GM21423 (cell line): ENCODE measurements around the gene LPIN3.
"Not testable (repeated sequence)": the region's sequence is repeated elsewhere in the genome, so short reads cannot be mapped to it uniquely, and the experiment has no call there.

Experiments used
- ATAC-seq: cut with Tn5 transposase; IDR thresholded peaks from one replicate; pipeline ENCODE4 v1.9.1; 2021; ENCODE audit warnings: mild to moderate bottlenecking, moderate library complexity; ENCODE audit not compliant: unreplicated experiment

The LPIN3 gene, protein sequence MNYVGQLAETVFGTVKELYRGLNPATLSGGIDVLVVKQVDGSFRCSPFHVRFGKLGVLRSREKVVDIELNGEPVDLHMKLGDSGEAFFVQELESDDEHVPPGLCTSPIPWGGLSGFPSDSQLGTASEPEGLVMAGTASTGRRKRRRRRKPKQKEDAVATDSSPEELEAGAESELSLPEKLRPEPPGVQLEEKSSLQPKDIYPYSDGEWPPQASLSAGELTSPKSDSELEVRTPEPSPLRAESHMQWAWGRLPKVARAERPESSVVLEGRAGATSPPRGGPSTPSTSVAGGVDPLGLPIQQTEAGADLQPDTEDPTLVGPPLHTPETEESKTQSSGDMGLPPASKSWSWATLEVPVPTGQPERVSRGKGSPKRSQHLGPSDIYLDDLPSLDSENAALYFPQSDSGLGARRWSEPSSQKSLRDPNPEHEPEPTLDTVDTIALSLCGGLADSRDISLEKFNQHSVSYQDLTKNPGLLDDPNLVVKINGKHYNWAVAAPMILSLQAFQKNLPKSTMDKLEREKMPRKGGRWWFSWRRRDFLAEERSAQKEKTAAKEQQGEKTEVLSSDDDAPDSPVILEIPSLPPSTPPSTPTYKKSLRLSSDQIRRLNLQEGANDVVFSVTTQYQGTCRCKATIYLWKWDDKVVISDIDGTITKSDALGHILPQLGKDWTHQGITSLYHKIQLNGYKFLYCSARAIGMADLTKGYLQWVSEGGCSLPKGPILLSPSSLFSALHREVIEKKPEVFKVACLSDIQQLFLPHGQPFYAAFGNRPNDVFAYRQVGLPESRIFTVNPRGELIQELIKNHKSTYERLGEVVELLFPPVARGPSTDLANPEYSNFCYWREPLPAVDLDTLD

DNA sequence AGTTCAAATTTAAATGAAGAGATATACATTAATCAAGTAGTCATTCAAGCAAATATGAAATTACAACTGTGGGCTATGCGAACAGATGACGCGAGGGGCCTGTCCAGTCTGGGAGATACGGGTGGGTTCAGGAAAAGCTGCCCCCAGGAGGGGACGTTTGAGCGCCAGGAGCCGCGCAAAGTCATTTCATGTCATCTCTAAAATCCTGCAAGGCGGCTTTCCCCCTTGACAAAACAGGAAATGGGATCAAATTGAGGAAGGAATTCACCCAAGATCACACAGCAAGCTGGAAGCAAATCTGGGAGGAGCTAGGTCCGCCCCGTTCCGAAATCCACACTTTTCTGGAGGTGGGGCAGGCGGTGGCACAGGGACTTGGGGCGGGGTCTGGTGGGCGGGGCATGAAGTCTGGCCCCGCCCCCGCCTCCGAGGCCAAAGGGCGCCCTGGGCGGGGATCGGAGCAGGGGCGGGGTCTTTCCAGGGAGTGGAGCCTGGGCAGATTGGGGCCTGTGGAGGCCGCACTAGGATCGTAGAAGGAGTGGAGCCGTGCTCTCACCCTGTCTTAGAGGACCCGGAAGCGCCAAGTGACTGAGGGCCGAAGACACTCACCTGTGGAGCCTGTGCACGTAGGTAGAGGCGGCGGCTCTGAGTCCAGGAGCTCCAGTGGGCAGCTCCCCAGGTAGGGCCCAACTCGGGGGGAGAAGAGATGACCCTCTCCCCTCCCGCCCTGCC is at the start of gene LPIN3:
TSS of gene LPIN3 (plus strand) at position 495 of the 729 bp plus-strand sequence. CDS start 4,983 bp downstream, outside the sequence.
- peak; percentile 8 for ATAC-seq

DNA sequence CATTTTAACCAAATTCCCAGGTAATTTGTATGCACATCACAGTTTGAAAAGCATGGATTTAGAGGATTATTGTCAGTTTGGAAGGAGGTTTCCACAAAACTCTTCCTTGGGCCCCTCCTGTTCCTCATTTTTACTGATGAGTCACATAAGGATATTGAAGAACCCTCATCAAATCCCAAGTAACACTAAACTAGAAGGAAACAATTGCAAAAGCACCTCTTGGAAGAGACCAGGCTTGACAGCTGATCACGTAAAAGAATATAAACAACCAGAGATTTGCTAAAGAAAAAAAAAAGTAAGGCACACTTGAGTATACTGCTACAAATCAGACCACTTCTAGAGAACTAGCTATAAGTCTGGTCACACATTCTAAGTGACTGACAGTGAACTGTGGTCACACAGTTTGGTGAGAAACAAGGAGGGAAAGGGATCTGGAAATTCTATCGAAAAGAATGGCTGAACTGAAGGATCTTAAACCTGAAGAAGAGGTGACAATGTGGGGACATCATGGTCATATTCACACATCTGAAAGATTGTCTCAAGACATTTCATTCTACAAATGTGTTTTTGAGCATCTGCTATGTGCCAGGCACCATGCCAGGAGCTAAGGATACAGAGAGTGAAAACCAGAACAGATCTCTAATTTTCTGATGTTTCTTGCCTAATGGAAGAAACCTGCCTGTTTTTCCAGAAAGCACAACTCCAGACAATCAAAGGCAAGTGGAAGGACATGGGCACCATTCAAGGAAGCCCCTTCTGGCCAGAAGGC is 47.2 kb upstream of the LPIN3 start:
- no peak for ATAC-seq

DNA sequence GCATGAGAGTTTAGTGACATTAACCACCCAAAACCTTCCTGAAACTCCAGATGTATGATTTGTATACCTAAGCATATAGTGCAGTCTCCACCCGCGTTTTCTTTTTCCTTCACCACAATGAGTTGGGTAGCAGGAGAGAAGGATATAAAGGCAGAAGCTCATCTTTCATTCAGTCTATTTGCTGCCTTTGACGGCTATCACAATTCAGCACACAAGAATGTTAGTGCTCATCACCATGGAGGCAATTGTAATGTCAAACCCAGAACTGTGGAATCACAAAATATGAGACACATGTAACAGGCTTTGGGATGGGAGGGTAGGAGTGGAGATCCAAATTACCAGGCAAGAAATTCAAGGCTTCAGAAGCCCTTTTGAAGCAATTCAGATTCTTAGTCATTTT is 40.7 kb upstream of the LPIN3 start:
- no peak for ATAC-seq

DNA sequence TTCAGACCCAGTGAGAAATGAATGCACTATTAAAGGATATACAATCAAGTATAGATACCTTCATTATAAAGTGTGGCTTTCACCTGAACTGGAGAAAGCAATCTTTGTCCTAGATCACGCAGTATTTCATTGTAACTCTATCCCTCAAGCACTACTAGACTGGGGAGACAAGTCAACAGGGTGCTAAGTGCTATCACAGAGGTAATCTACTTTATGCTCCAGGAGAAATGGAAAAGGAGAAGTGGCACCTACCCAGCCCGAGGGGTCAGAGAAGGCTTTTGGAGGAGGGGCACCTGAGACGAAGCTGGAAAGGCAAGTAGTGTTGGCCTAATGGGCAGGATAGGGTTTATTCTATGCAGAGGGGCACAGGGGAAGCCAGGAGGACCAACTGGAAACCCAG is 40.2 kb upstream of the LPIN3 start:
- no peak for ATAC-seq

DNA sequence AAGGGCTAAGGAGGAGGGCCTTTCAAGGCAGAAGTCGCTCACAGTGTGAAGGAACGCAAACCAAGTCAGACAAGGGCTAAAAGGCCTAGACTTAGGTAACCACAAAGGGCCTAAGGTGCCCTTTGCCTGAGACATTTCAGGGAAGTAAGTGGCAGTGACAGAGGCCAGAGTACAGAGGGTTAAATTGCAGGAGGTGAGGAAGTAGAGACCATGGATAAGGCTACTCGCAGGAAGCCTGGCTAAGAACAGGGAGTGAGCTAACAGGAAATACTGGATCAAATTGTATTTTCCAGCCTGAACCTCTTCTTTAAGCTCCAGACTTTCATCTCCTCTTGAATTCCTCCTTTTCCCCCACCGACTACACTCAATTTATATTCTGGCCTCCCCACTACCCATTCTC is 39.7 kb upstream of the LPIN3 start:
- ATAC-seq: no peak

DNA sequence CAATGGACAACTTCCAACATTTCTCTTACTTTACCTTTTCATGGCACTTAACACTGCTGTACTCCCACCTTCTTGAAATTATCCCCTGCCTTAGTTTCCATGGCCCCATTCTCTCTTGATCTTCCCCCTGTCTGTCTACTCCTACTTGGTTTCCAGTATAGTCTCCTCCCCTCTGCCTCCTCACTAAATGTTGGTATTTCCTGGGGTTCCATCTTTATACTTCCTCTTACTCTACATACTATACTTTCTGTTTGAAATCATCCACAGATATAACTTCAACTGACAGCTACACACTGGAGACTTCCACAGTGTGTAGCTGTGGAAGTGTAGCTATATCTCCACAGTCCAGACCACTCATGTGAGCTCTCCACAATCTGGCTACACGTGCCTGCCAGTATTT is 36.6 kb upstream of the LPIN3 start:
- ATAC-seq: no peak

DNA sequence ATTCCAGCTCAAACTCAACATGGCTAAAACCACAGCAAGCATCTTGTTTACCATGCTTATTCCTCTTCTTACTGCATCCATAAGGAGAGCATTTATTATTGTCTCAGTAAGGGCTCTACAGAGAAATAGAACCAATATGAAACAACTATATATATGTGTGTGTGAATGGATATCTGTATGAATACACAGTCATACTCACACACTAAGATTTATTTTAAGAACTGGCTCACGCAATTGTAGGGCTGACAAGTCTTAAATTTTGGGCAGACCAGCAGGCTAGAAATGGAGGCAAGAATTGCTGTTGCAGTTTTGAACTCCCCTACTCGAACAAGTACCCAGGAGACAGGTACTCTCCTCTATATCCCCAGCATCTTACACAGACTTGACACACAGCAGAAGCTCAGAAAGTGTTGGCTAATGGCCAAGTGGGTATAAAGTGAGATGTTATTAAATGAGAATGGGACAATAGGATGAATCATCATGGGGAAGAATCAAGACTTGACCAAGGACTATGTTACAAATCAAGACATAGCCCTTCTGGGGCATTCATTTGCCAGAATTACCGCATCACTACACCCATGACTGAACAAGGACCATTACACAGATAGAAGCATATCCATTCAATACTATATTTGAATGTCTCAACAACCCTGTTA is 36.1 kb upstream of the LPIN3 start:
- ATAC-seq: no peak

DNA sequence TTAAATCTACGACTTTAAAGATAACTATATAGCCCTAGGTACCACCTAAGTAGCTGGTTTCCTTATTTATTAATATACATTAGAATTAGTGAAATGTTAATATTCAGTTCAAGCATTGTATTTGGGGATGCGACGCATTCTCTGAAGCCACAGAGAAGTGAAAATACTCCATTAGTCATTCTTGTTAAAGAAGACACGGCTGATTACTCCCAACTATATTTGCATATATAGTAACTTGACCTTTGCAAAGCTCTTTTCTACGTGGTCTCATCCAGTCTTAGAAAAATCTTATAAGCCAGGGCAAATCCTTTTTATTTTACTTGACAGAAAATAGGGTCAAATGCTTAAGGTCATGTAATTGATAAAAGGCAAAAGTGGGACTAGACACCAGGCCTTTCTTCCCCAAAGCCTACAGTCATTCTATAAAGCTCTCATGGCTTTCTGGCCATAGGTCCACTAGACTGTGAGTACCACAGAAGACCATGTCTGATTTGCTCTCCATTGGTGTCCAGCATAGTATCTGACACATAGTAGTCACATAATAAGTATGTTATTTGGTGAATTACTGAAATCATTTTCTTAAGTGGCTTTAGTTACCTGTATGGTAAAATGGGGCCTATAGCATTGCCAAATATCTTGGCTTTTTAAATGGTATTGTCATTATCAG is 34.4 kb upstream of the LPIN3 start:
- ATAC-seq: peak; percentile 86

DNA sequence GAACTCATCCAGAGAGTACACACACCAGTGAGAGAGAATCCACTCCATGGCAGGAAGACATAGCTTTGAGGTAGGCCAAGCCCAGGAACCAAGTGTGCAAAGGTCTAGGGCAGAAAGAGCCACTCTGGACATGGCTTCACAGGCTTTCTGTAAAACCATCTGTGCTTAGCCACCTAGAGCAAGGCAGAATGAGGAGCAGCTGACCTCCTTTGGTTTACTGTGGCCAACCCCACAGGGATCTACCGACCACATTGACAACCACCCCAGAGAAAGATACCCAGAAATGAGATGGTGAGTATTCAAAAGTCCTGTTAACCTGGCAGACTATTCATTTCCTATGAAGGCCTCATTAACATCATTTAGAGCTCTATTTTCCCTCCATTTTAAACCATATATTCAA is 33.6 kb upstream of the LPIN3 start:
- no peak for ATAC-seq

DNA sequence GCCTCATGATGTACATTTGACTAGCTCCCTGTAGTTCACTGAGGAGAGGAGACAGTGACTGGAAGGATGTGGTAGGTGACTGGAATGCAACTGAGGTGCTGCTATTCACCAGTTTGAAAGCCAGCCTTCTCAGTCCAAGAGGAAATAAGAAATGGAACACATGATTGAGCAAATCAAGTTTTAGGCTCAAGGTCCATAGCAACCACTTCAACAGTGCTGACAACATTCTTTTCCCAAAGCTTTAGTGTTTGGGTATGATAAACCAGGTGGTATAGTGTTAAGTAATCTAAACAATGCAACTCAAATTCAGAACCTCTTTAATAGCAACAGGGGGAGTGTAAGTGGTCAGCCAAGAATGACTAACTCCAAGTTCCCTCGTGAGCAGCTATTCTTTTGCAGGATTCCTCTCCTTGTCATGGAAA is 32.3 kb upstream of the LPIN3 start:
- no peak for ATAC-seq

DNA sequence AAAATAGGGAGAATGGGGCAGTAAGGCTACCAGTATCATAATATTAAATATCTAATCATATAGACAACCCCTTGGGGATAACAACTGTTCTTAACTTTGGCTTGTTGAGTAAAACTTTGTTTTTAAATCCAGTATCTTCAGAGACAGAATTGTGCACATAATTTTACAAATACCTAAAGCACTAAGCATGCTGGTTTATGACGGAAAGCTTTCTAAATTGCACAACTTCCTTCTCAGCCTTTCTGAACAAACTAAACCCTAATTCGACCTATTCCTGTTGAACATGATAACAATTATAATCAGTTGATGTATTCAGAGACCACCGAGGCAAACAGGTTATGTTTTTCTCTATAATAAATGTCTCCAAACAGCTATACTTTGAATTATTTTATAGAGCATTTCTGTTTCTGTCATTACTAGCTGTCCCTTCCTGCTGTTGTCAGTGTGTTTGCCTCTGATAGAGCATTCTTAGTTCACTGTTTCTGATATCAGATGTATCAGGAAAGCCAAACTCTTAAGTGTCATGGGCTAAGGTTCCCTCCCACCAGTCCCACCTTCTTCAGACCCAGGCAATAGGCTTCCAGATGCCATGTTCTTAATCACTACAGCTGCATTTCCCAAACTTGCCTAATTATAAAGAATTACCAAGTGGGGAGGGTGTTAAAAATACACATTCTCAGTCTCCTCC is 31.8 kb upstream of the LPIN3 start:
- no peak for ATAC-seq

DNA sequence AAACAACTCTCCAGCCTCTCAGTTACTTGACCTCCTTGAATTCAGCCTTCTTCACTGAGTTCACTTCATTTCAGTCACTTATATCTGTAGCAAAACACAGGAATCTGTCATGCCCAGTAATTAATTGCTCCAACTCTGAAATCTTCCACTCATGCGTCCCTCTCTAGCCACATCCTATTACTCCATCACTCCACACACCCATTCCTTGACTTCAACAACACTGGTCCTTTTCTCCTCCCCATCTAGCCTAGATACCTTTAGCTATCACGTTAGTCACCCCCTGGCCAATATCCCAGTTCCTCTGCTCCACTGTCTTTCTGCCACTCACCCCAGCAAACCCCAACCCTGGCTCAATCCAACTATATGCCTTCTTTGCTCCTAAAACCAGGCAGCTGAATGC is 30.8 kb upstream of the LPIN3 start:
- no peak for ATAC-seq

DNA sequence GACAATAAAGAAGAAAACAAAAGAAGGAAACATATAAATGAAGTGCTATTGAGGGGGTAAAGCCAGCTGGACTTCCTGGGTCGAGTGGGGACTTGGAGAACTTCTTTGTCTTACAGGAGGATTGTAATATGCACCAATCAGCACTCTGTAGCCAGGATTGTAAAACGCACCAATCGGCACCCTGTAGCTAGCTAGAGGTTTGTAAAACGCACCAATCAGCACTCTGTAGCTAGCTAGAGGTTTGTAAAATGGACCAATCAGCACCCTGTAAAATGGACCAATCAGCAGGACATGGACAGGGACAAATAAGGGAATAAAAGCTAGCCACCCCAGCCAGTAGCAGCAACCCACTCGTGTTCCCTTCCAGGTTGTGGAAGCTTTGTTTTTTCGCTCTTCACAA is 28.6 kb upstream of the LPIN3 start:
- ATAC-seq: not testable (repeated sequence)

DNA sequence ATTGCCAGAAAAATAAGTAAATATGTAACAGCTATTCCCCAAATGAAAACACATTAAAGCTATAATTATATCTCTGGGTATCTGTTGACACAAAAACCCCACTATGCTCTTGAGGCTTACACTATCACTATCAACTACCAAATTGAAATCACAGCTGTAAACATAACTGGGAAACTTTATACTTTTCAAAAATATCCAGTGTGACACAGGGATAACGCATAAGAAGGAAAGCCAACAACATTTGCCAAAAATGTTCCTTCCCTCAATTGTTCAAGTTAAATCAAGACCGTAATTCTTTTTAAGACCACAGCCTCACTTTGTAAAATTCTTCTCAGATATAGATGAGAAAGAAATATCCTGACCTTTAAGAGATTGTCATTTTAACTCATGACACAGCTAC is 26.2 kb upstream of the LPIN3 start:
- no peak for ATAC-seq

DNA sequence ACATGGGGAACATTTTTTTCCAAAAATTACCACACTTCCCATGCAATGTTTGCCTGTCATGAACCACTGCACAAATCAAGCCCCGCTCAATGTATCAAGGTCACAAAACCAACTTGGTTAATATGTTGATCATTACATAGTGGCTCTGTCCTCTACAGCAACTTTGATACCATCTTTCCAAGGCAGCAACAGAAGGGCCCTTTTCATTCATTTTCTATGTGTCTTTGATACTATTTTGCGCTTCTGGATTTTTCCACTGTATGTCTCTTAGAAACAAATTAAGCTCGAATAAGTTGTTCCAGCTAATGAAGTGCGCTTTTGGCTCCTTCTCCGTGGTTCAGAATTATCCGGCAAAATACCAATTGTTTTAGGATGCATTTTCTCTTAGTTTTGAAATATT is 24.6 kb upstream of the LPIN3 start:
- no peak for ATAC-seq

DNA sequence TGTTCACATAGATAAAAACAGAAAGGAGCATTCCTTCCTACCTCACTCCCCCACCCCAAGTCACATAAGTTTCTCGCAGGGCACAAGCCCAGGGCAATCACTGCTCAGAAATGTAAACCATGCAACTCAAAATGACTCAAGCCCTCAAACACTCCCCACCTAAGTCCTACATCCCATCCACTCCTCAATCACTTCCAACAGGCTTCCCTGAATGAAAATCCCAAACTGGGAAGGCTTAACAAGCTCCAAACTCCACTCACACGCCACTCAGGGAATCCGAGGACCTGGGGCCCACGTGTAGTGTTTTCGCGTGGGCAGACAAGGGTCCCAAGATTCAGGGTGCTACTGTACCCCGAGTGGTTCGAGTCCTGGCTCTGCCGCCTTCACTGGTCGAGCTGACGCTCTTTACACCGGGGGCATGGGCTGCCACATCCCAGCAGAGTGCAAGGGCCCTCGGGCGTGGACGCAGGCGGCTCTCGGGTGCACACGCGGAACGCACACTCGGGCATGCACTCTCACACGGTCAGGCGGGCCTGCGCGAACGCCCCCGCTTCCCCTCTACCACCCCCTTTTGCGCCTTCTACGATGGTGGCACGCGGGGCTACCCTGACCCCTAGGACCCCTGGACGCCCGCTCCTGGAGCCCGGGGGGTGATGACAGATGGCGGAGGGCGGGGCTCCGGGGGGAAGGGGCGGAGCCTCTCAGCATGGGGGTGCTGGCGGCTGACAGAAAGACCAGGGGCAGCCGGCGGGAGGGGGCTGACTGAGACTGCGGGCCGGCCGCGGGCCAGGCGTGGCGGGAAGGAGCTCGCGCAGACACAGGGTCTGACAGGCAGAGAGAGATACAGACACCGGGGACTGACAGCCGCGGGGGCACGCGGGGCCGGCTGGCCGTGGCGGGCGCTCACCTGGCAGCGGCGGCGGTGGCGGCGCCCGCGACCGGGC is 23.7 kb upstream of the LPIN3 start:
- ATAC-seq: peak; percentile 49

DNA sequence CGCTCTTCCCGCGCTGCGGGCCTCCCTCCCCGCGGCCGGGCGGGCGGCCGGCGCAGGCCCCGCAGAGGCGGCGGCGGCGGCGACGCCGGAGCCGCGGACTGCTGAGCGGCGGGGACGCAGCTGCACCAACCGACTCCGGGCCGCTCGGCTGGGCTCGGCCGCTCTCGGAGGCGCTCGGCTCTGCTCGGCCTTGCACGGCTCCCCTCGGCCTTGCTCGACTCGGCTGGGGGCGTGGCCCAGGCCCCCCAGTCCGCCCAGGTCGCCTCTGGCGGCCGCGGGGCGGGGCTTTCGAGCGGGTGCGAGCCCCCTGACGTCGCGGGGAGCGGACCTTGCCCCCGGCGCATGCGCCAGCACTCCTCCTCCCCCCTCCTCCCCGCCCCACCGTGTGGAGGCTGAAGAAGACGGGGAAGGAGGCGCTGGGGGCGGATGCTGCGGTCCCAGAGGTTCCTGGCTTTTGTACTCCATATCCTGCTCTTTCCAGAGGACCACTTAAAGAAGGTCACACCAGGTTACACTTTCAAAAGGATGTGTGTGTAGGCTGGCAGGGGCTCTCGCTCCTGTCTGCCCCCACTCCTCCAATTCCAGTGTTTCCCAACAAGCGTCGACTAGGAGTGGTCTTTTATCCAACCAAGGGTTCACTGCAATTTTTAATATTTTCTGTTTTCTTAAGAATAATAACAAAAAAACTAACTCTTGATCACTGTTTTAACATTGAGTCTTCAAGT is 22.9 kb upstream of the LPIN3 start, which contains the start of gene ZHX3:
TSS of gene ZHX3 (minus strand) at position 186 of the 725 bp plus-strand sequence. CDS start 112,815 bp downstream, outside the sequence.
- ATAC-seq: peak; percentile 94
